Anterior cingulate cortex (tissue), 58 donors: ENCODE data around the gene FGF11.
"Not testable (repeated sequence)": the region's sequence is repeated elsewhere in the genome, so short reads cannot be mapped to it uniquely, and the experiment has no call there.

Experiments
- DNase-seq, 58 donors: peaks; one replicate each; lab custom pipeline; 2025; lab: John Stamatoyannopoulos, UW

FGF11 gene

DNA sequence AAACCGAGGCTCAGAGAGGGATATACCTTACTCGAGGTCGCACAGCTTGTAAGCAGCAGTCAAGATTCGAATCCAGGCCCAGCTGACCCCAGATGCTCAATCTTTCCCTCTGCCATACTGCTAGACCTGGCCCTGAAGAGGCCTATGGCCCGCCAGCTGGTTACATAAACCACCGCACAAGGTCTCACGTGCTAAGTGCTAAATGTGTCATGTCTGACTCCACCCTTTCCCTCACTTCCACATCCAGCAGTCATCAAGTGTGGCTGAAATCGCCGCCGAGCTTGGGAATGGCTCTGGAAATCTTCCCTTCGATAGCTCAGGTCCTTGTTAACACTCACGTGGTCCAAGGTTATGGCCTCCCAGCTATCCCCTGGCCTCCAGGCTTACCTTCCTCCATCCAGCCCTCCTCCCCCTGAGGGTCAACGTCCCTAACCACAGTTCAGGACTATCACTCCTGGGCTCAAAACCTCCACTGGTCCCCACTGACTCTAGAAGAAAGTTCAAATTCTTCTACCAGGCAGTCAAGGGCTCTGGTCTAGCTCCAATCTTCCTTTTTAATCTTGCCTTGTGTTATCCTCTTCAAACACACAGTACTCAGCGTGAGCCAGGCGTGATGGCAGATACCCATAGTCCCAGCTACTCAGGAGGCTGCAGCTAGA, 36.6 kb downstream of the FGF11 start:
- DNase-seq: no peak

DNA sequence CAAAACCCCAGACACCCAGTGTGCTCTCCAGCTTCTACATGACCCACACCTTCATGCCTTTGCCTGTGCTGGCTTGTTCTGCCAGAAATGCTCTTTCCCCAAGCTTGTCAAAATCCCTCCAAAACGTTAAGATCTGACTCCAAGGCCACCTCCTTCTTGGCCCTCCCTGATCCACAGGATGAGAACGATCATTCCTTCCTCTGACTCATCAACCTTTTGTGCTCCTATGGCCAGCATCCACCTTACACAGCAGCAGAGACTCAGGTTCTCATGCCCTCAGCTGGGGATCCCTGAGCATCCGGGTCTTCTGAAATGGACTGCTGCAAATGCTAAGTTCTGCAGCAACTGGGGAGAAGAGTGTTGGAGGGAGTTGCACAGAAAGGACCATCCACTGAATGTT, 37.2 kb downstream of the FGF11 start:
- no peak for DNase-seq

DNA sequence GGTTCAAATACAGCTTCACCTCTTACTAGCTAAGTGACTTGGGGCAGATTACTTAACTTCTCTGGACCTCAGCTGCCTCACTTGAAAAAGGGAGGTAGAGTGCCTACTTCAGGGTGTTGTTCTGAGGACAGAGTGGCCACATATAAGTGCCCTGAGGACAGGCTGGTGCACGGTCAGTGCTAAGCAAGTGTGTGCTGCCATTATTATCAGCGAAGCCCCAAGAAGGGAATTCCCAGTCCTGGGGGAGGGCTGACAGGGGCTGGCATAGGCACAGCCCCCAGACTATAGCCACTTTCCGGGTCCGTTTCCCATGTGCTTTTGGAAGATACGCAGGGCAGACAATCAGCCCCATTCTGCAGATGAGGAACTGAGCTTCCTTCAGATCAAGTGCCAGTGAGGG, 37.6 kb downstream of the FGF11 start:
- DNase-seq: peak in 1 of 58 donors; percentile 8

DNA sequence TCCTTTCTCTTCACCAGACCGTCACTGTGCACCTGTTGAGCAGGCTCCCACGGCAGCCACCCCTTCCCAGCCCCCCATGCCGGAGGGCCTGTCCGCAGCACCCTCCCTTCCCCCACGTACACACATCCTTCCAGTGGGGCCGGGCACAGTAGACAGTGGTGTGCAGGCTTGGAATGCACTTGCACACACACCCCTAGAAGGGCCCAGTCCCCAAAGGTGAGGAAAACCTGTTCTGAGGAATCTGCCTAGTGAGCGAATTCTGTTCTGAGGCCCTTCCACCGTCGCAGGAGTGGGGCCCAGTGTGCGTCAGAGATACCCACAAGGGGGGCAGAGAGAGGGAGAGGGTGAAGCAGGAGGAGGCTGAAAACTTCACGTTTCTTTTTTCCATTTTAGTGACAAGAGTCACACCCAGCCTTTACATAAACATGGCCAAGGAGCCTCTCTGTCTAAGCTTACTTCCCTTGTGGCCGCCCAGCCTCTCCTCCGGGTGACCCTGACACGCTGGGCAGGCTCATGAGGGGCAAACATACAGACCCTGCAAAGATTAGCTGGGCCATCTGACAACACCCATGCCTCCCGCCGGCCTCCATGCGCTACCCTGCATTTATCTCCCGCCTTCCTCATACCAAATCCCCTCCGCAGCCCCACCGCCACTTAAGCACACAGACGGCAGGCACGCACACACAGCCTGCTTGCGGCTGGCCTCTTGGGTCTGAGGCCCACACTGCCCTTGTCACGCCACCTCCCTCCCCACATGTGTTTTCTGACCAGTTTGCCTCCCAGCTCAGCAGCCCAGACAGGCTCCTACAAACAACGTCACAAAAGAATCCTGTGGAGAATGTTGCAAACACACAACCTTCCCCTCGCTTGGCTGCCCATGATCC, 38.3 kb downstream of the FGF11 start:
- DNase-seq: peak in 29 of 58 donors; percentile 17 to 59 (median 39)

DNA sequence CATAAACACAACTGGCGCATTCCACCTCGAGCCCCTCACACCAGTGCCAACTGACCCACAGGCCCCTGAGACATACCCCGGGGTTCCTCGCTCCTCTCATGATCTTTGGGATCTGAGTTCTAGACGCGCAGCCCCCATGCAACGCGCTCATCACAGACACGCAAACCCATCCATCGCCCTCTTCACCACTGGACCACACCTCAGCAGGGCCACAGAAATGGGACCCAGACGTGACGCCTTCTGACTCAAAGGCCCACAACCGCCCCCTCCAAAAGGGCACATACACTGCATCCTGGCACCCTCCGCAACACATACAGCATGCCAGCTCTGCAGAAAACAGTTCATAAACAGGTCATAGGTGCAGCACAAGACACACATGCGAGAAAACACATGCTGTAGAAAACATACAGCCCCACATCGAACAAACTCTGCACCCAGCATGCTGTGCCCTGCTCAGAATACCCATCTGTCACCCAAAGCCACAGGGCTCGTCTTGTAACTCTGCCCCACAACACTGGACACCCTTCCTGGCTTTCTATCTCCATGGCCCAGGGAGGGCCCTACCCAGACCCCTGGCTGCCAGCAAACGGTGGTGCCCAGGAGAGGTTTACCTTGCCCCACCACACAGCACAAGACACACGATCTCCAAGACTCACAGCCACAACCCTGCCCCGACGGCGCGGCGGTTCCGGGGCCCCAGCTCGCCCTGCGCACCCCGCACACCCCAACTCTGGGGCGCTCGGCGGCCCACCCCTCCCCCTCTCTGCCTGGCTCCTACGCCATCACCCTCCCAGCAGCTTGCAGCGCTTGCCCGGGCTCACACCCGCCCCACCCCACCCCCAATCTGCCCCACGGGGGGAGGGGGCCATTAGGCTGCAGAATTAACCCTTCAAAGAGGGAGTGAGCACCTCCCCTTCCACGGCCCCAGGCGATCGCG, 39.2 kb downstream of the FGF11 start:
- DNase-seq: peak in 48 of 58 donors; percentile 35 to 74 (median 62)

DNA sequence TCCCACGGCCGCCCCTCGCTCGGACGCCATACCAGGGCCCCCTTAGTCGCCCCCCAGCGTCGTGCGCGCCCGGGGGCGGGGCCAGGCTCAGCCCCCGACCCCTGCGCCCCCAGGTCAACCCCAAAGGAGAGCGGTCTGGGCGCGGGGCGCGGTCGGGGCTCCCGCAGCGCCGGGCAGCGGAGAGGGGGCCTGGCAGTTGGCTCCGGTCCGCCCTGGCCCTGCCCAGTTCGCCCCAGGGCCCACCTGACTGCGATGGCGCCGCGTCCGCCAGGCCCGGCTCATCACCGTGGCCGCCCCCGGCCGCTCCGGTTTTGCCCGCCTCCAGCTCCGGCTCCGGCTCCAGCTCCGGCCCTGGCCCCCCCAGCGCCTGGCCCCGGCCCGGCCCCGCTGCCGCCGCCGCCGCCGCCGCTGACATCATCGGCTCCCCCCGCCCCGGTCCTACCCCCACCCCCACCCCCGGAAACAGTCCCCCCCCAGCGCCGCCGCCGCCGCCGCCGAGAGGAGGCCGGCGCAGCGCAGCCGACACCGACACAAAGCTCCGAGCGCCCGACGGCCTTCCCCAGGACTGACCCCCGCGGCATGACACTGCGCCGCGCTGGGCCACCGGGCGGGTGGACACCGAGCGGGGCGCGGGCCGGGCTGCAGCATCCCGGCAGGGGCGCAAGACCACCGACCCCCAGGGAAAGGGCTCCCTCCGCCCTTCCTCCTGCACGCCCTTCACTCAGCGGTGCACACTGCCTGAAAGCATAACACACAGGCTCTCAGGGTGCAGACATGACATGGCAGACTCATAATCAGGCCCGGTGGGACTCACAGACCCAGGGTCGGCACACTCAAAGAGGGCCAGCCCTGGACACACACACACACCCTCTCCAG, 40.1 kb downstream of the FGF11 start, which contains the start of gene ZBTB4:
Gene ZBTB4, minus strand, starts transcription at position 419 of the 876 bp plus-strand sequence. CDS start 12,830 bp downstream, outside the sequence.
- peak in 46 of 58 donors; percentile 7 to 75 (median 60) for DNase-seq

DNA sequence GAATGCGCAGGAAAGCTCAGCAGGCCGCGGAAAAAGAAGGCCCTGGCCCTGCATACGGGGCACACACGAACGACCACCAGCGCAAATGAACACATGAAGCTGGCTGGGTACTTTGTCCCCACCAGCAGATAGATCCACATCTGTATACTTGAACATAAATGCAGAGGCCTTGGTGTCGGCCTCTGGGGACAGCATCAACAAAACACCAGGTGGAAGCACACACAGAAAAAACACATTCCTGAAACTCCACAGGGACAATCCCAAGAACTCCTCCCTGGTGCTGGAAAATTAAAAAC, 40.7 kb downstream of the FGF11 start:
- no peak for DNase-seq

DNA sequence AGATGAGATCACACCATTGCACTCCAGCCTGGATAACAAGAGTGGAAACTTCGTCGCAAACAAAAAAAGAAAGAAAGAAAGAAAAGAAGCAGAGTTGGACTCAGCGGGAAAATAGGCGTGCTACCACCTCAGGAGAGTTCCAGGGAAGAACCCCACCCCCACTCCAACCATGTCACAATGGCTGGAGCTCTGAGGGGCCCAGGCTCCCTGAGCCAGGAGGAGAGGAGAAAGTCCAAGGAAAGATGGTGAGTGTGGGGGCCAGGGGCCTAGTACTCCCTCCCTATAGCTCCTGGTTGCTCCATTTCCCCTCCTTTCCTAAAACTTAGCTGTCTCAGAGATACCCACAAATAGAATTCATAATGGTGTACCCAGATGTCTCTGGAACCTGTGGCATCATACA, 42.0 kb downstream of the FGF11 start, which contains the start of gene SLC35G6:
Gene SLC35G6, plus strand, starts transcription at position 172 of the 400 bp plus-strand sequence. Its CDS starts 71 bp downstream, at position 243.
- DNase-seq: not testable (repeated sequence)

DNA sequence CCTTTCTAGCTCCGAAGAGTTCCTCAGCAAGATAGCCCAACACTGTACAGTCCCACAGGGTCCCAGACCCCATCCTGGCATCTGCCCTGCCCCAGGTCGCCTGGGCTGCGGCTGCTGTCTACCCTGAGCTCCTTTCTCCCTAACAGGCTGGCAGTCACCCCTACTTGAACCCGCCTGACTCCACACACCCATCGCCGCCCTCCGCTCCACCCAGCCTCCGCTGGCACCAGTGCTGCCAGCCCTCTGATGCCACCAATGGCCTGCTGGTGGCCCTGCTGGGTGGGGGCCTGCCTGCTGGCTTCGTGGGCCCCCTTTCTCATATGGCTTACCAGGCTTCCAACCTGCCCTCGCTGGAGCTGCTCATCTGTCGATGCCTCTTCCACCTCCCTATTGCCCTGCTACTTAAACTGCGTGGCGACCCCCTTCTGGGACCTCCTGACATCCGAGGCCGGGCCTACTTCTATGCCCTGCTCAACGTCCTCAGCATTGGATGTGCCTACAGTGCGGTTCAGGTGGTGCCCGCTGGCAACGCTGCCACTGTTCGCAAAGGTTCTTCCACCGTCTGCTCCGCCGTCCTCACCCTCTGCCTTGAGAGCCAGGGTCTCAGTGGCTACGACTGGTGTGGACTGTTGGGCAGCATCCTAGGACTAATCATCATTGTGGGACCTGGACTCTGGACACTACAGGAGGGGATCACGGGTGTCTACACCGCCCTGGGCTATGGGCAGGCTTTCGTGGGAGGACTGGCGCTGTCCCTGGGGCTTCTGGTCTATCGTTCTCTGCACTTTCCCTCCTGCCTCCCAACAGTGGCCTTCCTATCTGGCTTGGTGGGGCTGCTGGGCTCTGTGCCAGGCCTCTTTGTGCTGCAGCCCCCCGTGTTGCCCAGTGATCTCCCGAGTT, 42.8 kb downstream of the FGF11 start:
- not testable (repeated sequence) for DNase-seq

DNA sequence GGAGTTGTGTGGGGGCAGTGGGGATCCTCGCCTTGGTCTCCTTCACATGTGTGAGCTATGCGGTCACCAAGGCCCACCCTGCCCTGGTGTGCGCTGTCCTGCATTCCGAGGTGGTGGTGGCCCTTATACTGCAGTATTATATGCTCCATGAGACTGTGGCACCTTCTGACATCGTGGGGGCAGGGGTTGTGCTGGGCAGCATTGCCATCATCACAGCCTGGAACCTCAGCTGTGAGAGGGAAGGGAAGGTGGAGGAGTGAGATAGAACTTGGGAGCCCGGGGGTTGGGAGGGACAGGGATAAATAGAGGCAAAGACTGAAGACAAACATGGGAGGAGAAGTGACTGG, 43.4 kb downstream of the FGF11 start:
- DNase-seq: not testable (repeated sequence)

DNA sequence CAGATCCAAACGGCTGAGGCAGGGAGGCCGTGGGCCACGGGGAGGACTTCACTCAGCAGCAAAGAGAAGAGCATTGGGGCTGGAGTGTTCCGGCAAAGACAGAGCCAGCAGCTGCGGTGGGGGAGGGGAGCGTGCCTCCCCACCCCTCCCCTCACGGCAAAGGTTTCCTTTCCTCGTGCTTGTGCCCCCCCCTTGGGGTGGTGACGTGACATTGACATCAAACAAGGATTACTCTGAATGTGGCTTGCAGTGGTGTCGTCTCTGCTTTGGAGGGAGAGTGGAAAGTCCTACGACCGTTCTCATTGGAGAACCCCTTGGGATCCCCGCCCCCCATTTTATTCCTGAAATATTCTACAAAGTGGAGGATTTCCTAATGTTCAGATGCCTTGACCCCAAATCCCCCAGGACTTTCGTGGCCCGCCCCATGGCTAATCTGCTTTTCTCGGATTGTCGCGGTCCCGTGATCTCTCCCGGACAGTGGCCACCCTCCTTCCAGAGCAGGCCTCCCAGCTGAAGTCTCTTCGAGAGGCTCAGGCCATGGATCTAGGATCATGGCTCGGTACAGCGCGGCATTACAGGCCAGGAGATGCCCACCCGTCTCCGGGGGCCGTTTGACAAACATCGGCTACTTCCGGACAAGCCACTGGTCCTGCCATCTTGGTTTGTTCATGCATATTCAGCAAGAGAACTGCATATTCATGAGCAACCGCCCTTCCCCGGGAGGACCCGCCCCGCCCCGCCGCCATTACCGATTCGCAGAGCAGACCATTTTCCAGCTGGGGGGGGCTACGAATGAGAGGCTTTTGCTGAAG, 44.1 kb downstream of the FGF11 start:
- peak; percentile 85 to 100 (median 95) for DNase-seq

DNA sequence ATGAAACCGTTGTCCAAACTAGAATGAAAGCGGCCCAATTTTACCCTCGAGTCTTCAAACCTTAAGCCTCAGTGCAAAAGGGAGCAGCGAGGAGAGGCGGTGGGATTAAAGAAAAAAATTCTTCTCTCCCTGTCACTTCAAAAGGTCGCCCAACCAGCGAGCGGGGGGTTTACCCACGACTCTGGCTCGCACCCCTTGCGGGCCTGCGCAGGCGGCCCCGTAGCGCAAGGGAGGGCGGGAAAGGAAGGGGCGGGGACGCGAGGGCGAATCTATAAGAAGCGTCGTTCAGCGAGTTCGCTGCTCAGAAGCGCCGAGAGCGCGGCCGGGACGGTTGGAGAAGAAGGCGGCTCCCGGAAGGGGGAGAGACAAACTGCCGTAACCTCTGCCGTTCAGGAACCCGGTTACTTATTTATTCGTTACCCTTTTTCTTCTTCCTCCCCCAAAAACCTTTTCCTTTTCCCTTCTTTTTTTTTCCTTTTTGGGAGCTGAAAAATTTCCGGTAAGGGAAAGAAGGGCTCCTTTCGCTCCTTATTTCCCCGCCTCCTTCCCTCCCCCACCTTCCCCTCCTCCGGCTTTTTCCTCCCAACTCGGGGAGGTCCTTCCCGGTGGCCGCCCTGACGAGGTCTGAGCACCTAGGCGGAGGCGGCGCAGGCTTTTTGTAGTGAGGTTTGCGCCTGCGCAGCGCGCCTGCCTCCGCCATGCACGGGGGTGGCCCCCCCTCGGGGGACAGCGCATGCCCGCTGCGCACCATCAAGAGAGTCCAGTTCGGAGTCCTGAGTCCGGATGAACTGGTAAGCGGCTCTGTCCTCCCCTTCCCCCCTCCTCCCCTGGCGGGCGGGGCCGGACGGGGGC, 45.0 kb downstream of the FGF11 start, which contains the start of gene POLR2A:
Gene POLR2A, plus strand, starts transcription at position 300 of the 852 bp plus-strand sequence.
- peak; percentile 90 to 100 (median 98) for DNase-seq

DNA sequence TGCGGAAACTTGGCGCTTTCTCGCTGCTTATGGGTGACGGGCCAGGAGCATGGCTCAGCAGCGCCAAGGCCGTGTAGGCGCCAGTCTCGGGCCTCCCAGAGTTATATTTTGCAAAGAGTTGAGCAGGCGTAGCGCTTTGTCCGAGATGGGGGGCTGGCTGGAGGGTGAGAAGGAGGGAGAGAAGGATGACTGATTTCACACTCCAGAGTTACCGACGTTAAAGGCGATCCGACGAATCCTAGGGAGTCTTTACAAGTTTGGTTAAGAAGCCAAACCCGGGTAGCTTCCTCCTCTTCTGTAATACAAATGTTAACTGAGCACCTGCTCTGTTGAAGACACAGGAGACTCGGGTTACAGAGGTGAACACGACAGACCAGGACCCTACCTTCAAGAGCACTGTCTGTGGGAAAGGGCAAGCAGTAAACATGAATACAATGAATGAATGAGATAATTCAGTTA, 45.6 kb downstream of the FGF11 start:
- no peak for DNase-seq

DNA sequence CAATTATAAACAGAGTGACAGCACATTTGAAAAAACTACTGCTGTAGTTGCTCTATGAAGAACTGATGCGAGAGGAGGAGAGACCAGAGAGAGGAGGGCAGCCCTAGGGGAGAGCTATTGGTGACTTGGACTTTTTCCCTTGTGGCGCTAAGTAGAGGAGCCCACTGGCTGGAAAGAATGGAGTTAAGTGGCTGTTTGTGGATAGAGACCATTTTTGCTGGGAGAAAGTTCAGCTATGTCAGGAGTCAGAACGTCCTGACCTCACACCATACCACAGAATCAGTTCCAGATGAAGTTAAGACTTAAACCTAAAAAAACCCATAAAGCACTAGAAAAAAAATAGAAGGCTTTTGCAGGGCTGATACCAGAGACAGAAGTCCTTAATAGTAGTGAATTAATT, 46.9 kb downstream of the FGF11 start:
- no peak for DNase-seq

DNA sequence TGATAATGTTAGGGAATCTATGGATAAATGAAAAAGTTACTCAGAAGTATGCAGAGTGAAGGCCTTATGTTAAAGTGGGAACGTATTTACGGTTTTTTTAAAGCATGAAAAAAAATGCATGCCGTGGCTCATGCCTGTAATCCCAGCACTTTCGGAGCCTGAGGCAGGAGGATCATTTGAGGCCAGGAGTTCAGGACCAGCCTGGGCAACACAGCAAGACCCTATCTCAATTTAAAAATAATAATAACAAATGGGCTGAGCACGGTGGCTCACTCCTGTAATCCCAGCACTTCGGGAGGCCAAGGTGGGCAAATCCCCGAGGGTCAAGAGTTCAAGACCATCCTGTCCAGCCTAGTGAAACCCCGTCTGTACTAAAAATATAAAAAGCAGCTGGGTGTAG, 50.8 kb downstream of the FGF11 start:
- no peak for DNase-seq

DNA sequence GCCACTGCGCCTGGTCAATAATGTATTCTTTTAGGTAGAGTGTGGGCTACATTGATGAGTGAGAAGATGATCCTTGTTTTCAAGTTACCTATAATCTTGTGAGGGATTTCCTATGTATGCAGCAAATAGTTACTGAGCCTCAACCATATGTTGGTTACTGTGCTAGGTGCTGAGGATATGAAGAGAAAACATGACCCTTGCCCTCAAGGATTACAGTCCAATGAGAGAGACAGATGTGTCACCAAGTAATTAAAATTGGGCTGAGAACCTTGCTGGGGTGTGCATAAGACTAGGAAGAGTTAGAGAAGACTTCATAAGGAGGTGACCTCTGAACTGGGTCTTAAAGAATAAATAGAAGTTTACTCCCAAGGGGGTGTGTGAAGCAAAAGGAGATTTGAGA, 52.3 kb downstream of the FGF11 start:
- DNase-seq: no peak

DNA sequence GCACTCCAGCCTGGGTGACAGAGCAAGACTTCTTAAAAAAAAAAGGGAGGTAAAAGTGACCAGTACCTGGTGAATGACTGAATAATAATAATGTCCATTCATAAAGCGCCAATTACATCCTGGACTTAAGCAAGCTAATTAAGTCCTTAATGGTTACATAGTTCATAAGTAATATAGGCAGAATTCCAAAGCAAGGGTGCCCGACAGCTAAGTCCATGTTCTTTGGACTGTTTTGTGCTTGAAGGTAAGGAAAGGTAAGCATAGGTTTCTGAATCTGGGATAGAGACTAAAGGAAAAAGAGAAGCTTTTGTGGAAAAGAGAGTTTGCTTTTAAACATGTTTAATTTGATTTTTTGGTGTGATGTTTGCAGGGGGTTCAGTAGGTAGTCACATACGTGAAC, 54.6 kb downstream of the FGF11 start:
- no peak for DNase-seq
